H1 (cell line): Measurements from ENCODE around the gene HNRNPAB. TPM values are rescaled to one million over a fixed set of nuclear protein-coding genes. Genes with fewer than 3 reads are reported as not detected.

Experiments used
- CTCF ChIA-PET: fragments of 300-600 bp; sonication (Branson Sonifier 250); formaldehyde crosslinking; loops from one replicate; lab custom pipeline; 2021; ENCODE audit not compliant: partially characterized antibody; lab: Charles Lee
- POLR2A ChIA-PET: fragments of 300-600 bp; sonication (Branson Sonifier 250); formaldehyde crosslinking; loops from one replicate; lab custom pipeline; 2021; ENCODE audit warnings: inconsistent platforms; ENCODE audit not compliant: partially characterized antibody; lab: Charles Lee
- DNase-seq, 2 experiments: peaks; one replicate each; pipeline versions ENCODE4 v3.0.0 to v3.0.0-alpha.2; 2010 to 2022; ENCODE audit warnings: low spot score in 2 of 2, low read depth in 1 of 2, mixed read lengths in 1 of 2
- FAIRE-seq: peaks from 2 replicates; lab custom pipeline; 2011; peaks lifted over from hg19 to GRCh38; lab: Jason Lieb, UNC
- H2AFZ ChIP-seq: 2 replicates; pipeline ENCODE4 v1.8.1; 2012; ENCODE audit warnings: low read length, inconsistent platforms
- H2AK5ac ChIP-seq: 2 replicates; pipeline ENCODE4 v1.6.1; 2013; ENCODE audit warnings: low read depth, low read length
- H2BK120ac ChIP-seq: replicated peaks from 2 replicates; pipeline ENCODE3; 2013; ENCODE audit warnings: low read depth, low read length, inconsistent platforms
- H2BK12ac ChIP-seq: 2 replicates; pipeline ENCODE4 v1.6.1; 2013; ENCODE audit warnings: low read depth, low read length
- H2BK15ac ChIP-seq: 2 replicates; pipeline ENCODE4 v1.6.1; 2013; ENCODE audit warnings: low read length
- H2BK20ac ChIP-seq: 2 replicates; pipeline ENCODE4 v1.6.1; 2013; ENCODE audit warnings: low read length
- H2BK5ac ChIP-seq: 2 replicates; pipeline ENCODE4 v1.6.1; 2013; ENCODE audit warnings: low read depth, low read length
- H3K14ac ChIP-seq: 2 replicates; pipeline ENCODE4 v1.6.1; 2013; ENCODE audit warnings: inconsistent platforms; ENCODE audit not compliant: insufficient read length
- H3K18ac ChIP-seq: 2 replicates; pipeline ENCODE4 v1.6.1; 2013; ENCODE audit warnings: low read length; ENCODE audit errors: extremely low read depth
- H3K23ac ChIP-seq: 2 replicates; pipeline ENCODE4 v1.6.1; 2013; ENCODE audit warnings: inconsistent platforms; ENCODE audit not compliant: insufficient read length
- H3K23me2 ChIP-seq: 2 replicates; pipeline ENCODE4 v1.6.1; 2013; ENCODE audit warnings: low read depth, low read length
- H3K27ac ChIP-seq: 2 replicates; pipeline ENCODE4 v1.6.1; 2011; ENCODE audit warnings: low read depth, low read length, inconsistent platforms
- H3K27me3 ChIP-seq, 4 experiments: replicated peaks in 1 of 4; 1 replicate in 1 of 4; 2 replicates in 3 of 4; pipeline versions ENCODE4 v1.6.1 to v1.8.1; 2011 to 2013; ENCODE audit warnings: low read length in 3 of 4, mild to moderate bottlenecking in 3 of 4, inconsistent platforms in 2 of 4, mixed read lengths in 2 of 4, moderate library complexity in 1 of 4; ENCODE audit not compliant: control insufficient read depth in 3 of 4, insufficient read depth in 3 of 4; ENCODE audit errors: extremely low read depth in 1 of 4
- H3K36me3 ChIP-seq, 4 experiments: 2 replicates each; pipeline versions ENCODE4 v1.6.1 to v1.8.1; 2011 to 2013; ENCODE audit warnings: mild to moderate bottlenecking in 4 of 4, low read length in 3 of 4, moderate library complexity in 2 of 4, control low read depth in 1 of 4, inconsistent platforms in 1 of 4; ENCODE audit not compliant: insufficient read depth in 4 of 4, control insufficient read depth in 2 of 4
- H3K4ac ChIP-seq: replicated peaks from 2 replicates; pipeline ENCODE3; 2013; ENCODE audit warnings: low read length, low read depth, mixed read lengths, inconsistent platforms; ENCODE audit not compliant: insufficient read length
- H3K4me1 ChIP-seq, 4 experiments: replicated peaks in 1 of 4; 1 replicate in 1 of 4; 2 replicates in 3 of 4; pipeline versions ENCODE4 v1.6.1 to v1.8.1; 2011 to 2013; ENCODE audit warnings: low read length in 3 of 4, inconsistent platforms in 2 of 4, mixed read lengths in 1 of 4; ENCODE audit not compliant: insufficient read depth in 4 of 4, control insufficient read depth in 3 of 4
- H3K4me2 ChIP-seq, 2 experiments: 2 replicates each; pipeline versions ENCODE4 v1.6.1 to v1.8.1; 2011 to 2013; ENCODE audit warnings: low read depth in 2 of 2, low read length in 2 of 2, control low read depth in 1 of 2, inconsistent platforms in 1 of 2, mild to moderate bottlenecking in 1 of 2; ENCODE audit not compliant: insufficient read depth in 1 of 2
- H3K4me3 ChIP-seq, 4 experiments: fragments of 200-600, 300-600 bp in 1 of 4; sonication (generic), shearing (Covaris generic), sonication (Bioruptor Twin) in 1 of 4; 2 replicates each; pipeline versions ENCODE4 v1.5.1 to v1.8.1; 2011 to 2016; ENCODE audit warnings: low read length in 4 of 4, low read depth in 3 of 4, control low read depth in 2 of 4, inconsistent platforms in 2 of 4, mild to moderate bottlenecking in 2 of 4, mixed read lengths in 1 of 4, moderate library complexity in 1 of 4; ENCODE audit not compliant: insufficient read depth in 2 of 4; ENCODE audit errors: extremely low read depth in 1 of 4
- H3K56ac ChIP-seq: replicated peaks from 2 replicates; pipeline ENCODE3; 2013; ENCODE audit warnings: low read depth, mild to moderate bottlenecking, mixed read lengths, low read length, inconsistent platforms; ENCODE audit not compliant: insufficient read length
- H3K79me1 ChIP-seq: 2 replicates; pipeline ENCODE4 v1.6.1; 2013; ENCODE audit warnings: low read depth, low read length, control low read depth
- H3K79me2 ChIP-seq, 2 experiments: 2 replicates each; pipeline versions ENCODE4 v1.6.1 to v1.8.1; 2012 to 2013; ENCODE audit warnings: low read length in 2 of 2, mild to moderate bottlenecking in 2 of 2, inconsistent platforms in 1 of 2; ENCODE audit not compliant: insufficient read depth in 2 of 2, control insufficient read depth in 1 of 2
- H3K9ac ChIP-seq, 4 experiments: replicated peaks in 1 of 4; 1 replicate in 1 of 4; 2 replicates in 3 of 4; pipeline versions ENCODE4 v1.6.1 to v1.8.1; 2011 to 2013; ENCODE audit warnings: low read depth in 3 of 4, low read length in 3 of 4, control low read depth in 2 of 4, mild to moderate bottlenecking in 2 of 4, moderate library complexity in 2 of 4, inconsistent platforms in 1 of 4; ENCODE audit errors: extremely low read depth in 1 of 4
- H3K9me3 ChIP-seq, 2 experiments: 2 replicates each; pipeline versions ENCODE4 v1.6.1 to v1.8.1; 2012 to 2013; ENCODE audit warnings: mild to moderate bottlenecking in 2 of 2, moderate library complexity in 2 of 2, control low read depth in 1 of 2, inconsistent platforms in 1 of 2, low read depth in 1 of 2, low read length in 1 of 2, mixed read lengths in 1 of 2; ENCODE audit not compliant: insufficient read depth in 2 of 2
- H4K20me1 ChIP-seq, 2 experiments: replicated peaks in 1 of 2; 2 replicates each; pipeline versions ENCODE3 to v1.8.1; 2011 to 2013; ENCODE audit warnings: inconsistent platforms in 2 of 2, low read length in 2 of 2, mild to moderate bottlenecking in 1 of 2; ENCODE audit not compliant: insufficient read depth in 2 of 2, control insufficient read depth in 1 of 2
- H4K5ac ChIP-seq: 2 replicates; pipeline ENCODE4 v1.6.1; 2013; ENCODE audit warnings: low read length, low read depth, mixed read lengths, inconsistent platforms; ENCODE audit not compliant: insufficient read length
- H4K8ac ChIP-seq: 2 replicates; pipeline ENCODE4 v1.8.0; 2013; ENCODE audit warnings: mild to moderate bottlenecking, moderate library complexity, low read length, inconsistent platforms; ENCODE audit not compliant: insufficient read depth; ENCODE audit errors: extremely low read depth
- H4K91ac ChIP-seq: replicated peaks from 2 replicates; pipeline ENCODE3; 2013; ENCODE audit warnings: low read length, mixed read lengths, inconsistent platforms; ENCODE audit not compliant: insufficient read length
- EP300 ChIP-seq, 2 experiments: IDR thresholded peaks; 1 replicate in 1 of 2; 2 replicates in 1 of 2; pipeline ENCODE4 v1.6.1; 2011 to 2012; ENCODE audit warnings: low read depth in 2 of 2, low read length in 2 of 2, mild to moderate bottlenecking in 2 of 2, borderline replicate concordance in 1 of 2, inconsistent platforms in 1 of 2, moderate library complexity in 1 of 2
- GABPA ChIP-seq: IDR thresholded peaks from 2 replicates; pipeline ENCODE4 v1.6.1; 2011; ENCODE audit warnings: mild to moderate bottlenecking, low read length, moderate library complexity, borderline replicate concordance; ENCODE audit not compliant: insufficient read depth
- KDM1A ChIP-seq: fragments of 200-600, 300-600 bp; sonication (generic); IDR thresholded peaks from 2 replicates; pipeline ENCODE4 v1.7.1; 2016; ENCODE audit warnings: mild to moderate bottlenecking, low read length, borderline replicate concordance
- MAFK ChIP-seq: IDR thresholded peaks from 2 replicates; pipeline ENCODE4 v1.6.1; 2012; ENCODE audit warnings: low read depth, mild to moderate bottlenecking, improper control_type of control experiment, low read length
- NANOG ChIP-seq: IDR thresholded peaks from 2 replicates; pipeline ENCODE4 v1.6.1; 2011; ENCODE audit warnings: low read length, low read depth, mild to moderate bottlenecking, inconsistent platforms; ENCODE audit not compliant: insufficient read depth, poor library complexity, severe bottlenecking
- SIRT6 ChIP-seq: IDR thresholded peaks from one replicate; pipeline ENCODE4 v1.7.1; 2012; ENCODE audit warnings: low read length, inconsistent platforms
- TBP ChIP-seq: IDR thresholded peaks from 2 replicates; pipeline ENCODE4 v1.6.1; 2011; ENCODE audit warnings: low read depth, low read length, improper control_type of control experiment
- WGBS, 2 experiments: shearing (Covaris generic) in 1 of 2; methylation state at CpG; one replicate each; pipeline versions ENCODE4 v1.1.6 to v1.1.7; 2013 to 2015; ENCODE audit warnings: low lambda C conversion rate in 2 of 2, mixed read lengths in 2 of 2, inconsistent platforms in 1 of 2, low coverage in 1 of 2, missing lambda C conversion rate in 1 of 2; ENCODE audit not compliant: insufficient replicate concordance in 2 of 2, insufficient coverage in 1 of 2, insufficient read length in 1 of 2; ENCODE audit errors: extremely low coverage in 1 of 2, missing lambda C conversion rate in 1 of 2; 5-methylcytosine and 5-hydroxymethylcytosine counted together
- polyA plus RNA-seq, 7 experiments: library from polyadenylated mRNA; depleted of rRNA in 3 of 7; stranded (reverse) in 5 of 7; unstranded in 2 of 7; fragments of >200 nt in 5 of 7; fragments of 200-250 nt in 2 of 7; gene quantifications; 1 replicate in 5 of 7; 2 replicates in 1 of 7; 4 replicates in 1 of 7; pipeline versions ENCODE4 v1.2.1 to v1.2.3, GENCODE V29; 2011 to 2013; ENCODE audit warnings: missing spikeins in 2 of 7, mixed read lengths in 2 of 7
- total RNA-seq: library from RNA; stranded (reverse); fragmentation: NEBNext Ultra II Directional; extraction: Animal tissue kit (Norgen Biotek cat#: 25700); gene quantifications from 2 replicates; pipeline ENCODE4 v1.2.1, GENCODE V29; 2021
- TF ChIP-seq, protein P1 (sequence below): IDR thresholded peaks from 2 replicates; pipeline ENCODE4 v1.6.1; 2012; ENCODE audit warnings: inconsistent platforms
- TF ChIP-seq, protein P2 (sequence below), 3 experiments: IDR thresholded peaks; 1 replicate in 2 of 3; 2 replicates in 1 of 3; pipeline versions ENCODE4 v1.5.1 to v1.6.1; 2011; ENCODE audit warnings: low read length in 3 of 3, mild to moderate bottlenecking in 3 of 3, inconsistent platforms in 2 of 3, low read depth in 1 of 3, moderate library complexity in 1 of 3; ENCODE audit not compliant: insufficient read depth in 1 of 3; ENCODE audit errors: control extremely low read depth in 1 of 3

Gene HNRNPAB
- total and polyA plus RNA-seq, 2 of the 8 experiments (the other 6 are each of a cell fraction or from before 2014, with no cell fraction given), result 373 to 563 TPM

DNA sequence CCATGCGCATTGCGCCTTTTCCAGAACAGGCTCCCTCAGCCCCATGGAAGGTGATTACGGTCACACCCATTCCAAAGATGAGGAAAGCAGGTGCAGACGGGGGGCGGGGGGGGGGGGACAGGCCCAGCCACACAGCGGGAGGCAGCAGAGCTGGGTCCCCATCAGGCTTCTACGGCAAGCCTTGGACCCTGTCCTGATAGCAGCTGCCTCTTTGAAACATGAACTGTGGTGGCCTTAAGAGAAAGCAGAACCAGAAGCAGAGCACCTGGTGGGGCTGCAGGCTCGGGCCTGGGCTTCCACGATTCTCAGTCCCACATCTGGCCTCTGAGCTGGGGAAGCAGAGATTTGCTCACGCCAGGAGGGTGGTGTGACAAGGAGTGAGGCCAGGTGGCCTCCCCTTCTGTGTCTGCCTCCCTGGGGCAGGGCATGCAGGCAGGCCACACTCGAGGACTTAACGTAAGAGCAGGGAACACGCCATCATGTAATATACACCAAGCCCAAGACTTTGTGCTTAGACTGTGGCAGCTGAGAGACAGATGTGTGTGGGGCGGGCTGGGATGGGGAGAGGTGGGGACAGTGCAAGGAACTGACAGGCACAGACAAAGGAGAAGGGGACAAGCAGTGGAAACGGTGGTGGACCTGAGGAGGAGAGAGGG is 42.4 kb downstream of the HNRNPAB start:
- H3K36me3 ChIP-seq, result no peaks in the 10 kb centered on the region
- H3K79me2 ChIP-seq, result no peaks in the 10 kb centered on the region
- H3K4me2 ChIP-seq, result no peak overlapping the region
- H3K4ac ChIP-seq, result no peak overlapping the region
- CTCF ChIA-PET, result interaction anchor here (0.6 to 2.0 kb wide), 5 partner anchors 9 to 342 kb away, joined by 3 to 5 read pairs (median 3); no protein-coding TSS in a partner anchor
- no peak overlapping the region for H4K8ac ChIP-seq
- no peaks in the 10 kb centered on the region; a peak in 1 of 7 replicates for H3K27me3 ChIP-seq
- FAIRE-seq (no peak), DNase-seq (no peak)
- no peak overlapping the region for H4K5ac ChIP-seq
- no peak overlapping the region for H4K91ac ChIP-seq
- no peak overlapping the region for H2BK20ac ChIP-seq
- H3K18ac ChIP-seq, result no peak overlapping the region
- peaks cover 11% of the 10 kb centered on the region; the same call in 1 of the 2 replicates for H3K23me2 ChIP-seq
- H3K56ac ChIP-seq, result no peak overlapping the region
- H3K9ac ChIP-seq, result no peak overlapping the region
- no peak overlapping the region for H2AK5ac ChIP-seq
- H3K9me3 ChIP-seq, result no peaks in the 10 kb centered on the region
- H2BK120ac ChIP-seq, result no peak overlapping the region
- WGBS, 2 experiments, result 91% methylated on average over 13 of the region's 15 CpGs; no CpG with 5 or more reads in 1 of the 2 experiments
- no peak overlapping the region for H3K27ac ChIP-seq
- no peak overlapping the region for H3K14ac ChIP-seq
- H2BK12ac ChIP-seq, result no peak overlapping the region
- H2BK15ac ChIP-seq, result no peak overlapping the region
- H3K79me1 ChIP-seq, result no peaks in the 10 kb centered on the region
- H3K23ac ChIP-seq, result no peak overlapping the region
- H4K20me1 ChIP-seq, result peaks cover 0 to 2% of the 10 kb centered on the region in 2 experiments
- H2AFZ ChIP-seq, result no peak overlapping the region
- H2BK5ac ChIP-seq, result no peak overlapping the region
- no peak overlapping the region for H3K4me3 ChIP-seq
- POLR2A ChIA-PET, result interaction anchor here (1.3 kb wide), 1 partner anchor 16 kb away, joined by 3 read pairs; no protein-coding TSS in a partner anchor
- peaks cover 0 to 3% (median under 1%) of the 10 kb centered on the region in 4 experiments; a peak in 4 of 7 replicates for H3K4me1 ChIP-seq
- TF ChIP-seq, protein P1, sequence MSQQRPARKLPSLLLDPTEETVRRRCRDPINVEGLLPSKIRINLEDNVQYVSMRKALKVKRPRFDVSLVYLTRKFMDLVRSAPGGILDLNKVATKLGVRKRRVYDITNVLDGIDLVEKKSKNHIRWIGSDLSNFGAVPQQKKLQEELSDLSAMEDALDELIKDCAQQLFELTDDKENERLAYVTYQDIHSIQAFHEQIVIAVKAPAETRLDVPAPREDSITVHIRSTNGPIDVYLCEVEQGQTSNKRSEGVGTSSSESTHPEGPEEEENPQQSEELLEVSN, result no peak
- TF ChIP-seq NANOG (no peak), SIRT6 (no peak), MAFK (no peak), EP300 (IDR thresholded peaks at IDR 0.05; ENCODE audit: borderline replicate concordance in 1 of 2, low read depth in 2 of 2, low read length in 2 of 2) (no peak), GABPA (no peak), KDM1A (no peak), TBP (no peak)
- TF ChIP-seq, protein P2, sequence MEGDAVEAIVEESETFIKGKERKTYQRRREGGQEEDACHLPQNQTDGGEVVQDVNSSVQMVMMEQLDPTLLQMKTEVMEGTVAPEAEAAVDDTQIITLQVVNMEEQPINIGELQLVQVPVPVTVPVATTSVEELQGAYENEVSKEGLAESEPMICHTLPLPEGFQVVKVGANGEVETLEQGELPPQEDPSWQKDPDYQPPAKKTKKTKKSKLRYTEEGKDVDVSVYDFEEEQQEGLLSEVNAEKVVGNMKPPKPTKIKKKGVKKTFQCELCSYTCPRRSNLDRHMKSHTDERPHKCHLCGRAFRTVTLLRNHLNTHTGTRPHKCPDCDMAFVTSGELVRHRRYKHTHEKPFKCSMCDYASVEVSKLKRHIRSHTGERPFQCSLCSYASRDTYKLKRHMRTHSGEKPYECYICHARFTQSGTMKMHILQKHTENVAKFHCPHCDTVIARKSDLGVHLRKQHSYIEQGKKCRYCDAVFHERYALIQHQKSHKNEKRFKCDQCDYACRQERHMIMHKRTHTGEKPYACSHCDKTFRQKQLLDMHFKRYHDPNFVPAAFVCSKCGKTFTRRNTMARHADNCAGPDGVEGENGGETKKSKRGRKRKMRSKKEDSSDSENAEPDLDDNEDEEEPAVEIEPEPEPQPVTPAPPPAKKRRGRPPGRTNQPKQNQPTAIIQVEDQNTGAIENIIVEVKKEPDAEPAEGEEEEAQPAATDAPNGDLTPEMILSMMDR (IDR thresholded peaks at IDR 0.05; ENCODE audit: control extremely low read depth in 1 of 3, insufficient read depth in 1 of 3, low read depth in 1 of 3, low read length in 3 of 3), result no peak
